Cardiac fibroblast (primary cell): ENCODE results near the gene FGG.

ENCODE experiments used
- DNase-seq, 2 donors: peaks; one replicate each; pipeline versions ENCODE4 v3.0.0 to v3.0.0-alpha.2; 2010; ENCODE audit warnings: low read depth in 2 of 2
- H3K4me3 ChIP-seq, 2 donors: replicated peaks in 1 of 2; 1 replicate in 1 of 2; 2 replicates in 1 of 2; pipeline ENCODE4 v1.5.1; 2011; ENCODE audit warnings: low read depth in 2 of 2, low read length in 2 of 2, mild to moderate bottlenecking in 2 of 2, moderate library complexity in 1 of 2
- CTCF ChIP-seq: IDR thresholded peaks from one replicate; pipeline ENCODE4 v1.5.1; 2011; ENCODE audit warnings: low read depth, mild to moderate bottlenecking, low read length, inconsistent platforms

Gene FGG

GRCh38 chr4:154622598-154622997, 10.1 kb upstream of the FGG start:
- H3K4me3 ChIP-seq = no peak overlapping the region
- DNase-seq = peak; percentile 56 to 73
- peak; percentile 60 for TF ChIP-seq CTCF

GRCh38 chr4:154620111-154620510, 7.7 kb upstream of the FGG start:
- TF ChIP-seq CTCF = no peak

GRCh38 chr4:154618708-154619315, 6.4 kb upstream of the FGG start:
- peak; percentile 61 to 75 for DNase-seq
- no peak overlapping the region for H3K4me3 ChIP-seq
- peak; percentile 78 for TF ChIP-seq CTCF

More at GRCh38 chr4:154620111-154620510, 7.7 kb upstream of the FGG start:
- H3K4me3 ChIP-seq = no peak overlapping the region
- DNase-seq = no peak

GRCh38 chr4:154617820-154618317, 5.4 kb upstream of the FGG start:
- no peak for TF ChIP-seq CTCF
- H3K4me3 ChIP-seq = no peak overlapping the region

GRCh38 chr4:154616731-154617130, 4.3 kb upstream of the FGG start:
- TF ChIP-seq CTCF = no peak
- no peak for DNase-seq

More at GRCh38 chr4:154617820-154618317, 5.4 kb upstream of the FGG start:
- no peak for DNase-seq

GRCh38 chr4:154616287-154616686, 3.8 kb upstream of the FGG start:
- no peak for TF ChIP-seq CTCF
- no peak overlapping the region for H3K4me3 ChIP-seq
- DNase-seq = no peak

More at GRCh38 chr4:154616731-154617130, 4.3 kb upstream of the FGG start:
- no peak overlapping the region for H3K4me3 ChIP-seq

- no peak for TF ChIP-seq CTCF
- DNase-seq = no peak
- no peak overlapping the region for H3K4me3 ChIP-seq
These were observed 2.8 kb upstream of the FGG start for GRCh38 chr4:154615211-154615610.
